SJCRH30 (cell line): ENCODE measurements around the gene LOC101059915.
"Not testable (repeated sequence)": the region's sequence is repeated elsewhere in the genome, so short reads cannot be mapped to it uniquely, and the experiment has no call there.

Experiments
- DNase-seq, 2 experiments: peaks; one replicate each; pipeline ENCODE4 v3.0.0-alpha.2; 2015 to 2020
- H3K27ac ChIP-seq: fragments of 250-450 bp; sonication (Bioruptor Pico); 2 replicates; pipeline ENCODE4 v1.5.1; 2020; ENCODE audit warnings: mild to moderate bottlenecking, moderate library complexity
- H3K27me3 ChIP-seq: fragments of 250-450 bp; sonication (Bioruptor Pico); 2 replicates; pipeline ENCODE4 v1.5.1; 2020; ENCODE audit warnings: mild to moderate bottlenecking, moderate library complexity
- H3K36me3 ChIP-seq: fragments of 250-450 bp; sonication (Bioruptor Pico); 2 replicates; pipeline ENCODE4 v1.5.1; 2020; ENCODE audit warnings: mild to moderate bottlenecking, moderate library complexity
- H3K4me1 ChIP-seq: fragments of 250-450 bp; sonication (Bioruptor Pico); 2 replicates; pipeline ENCODE4 v1.5.1; 2020; ENCODE audit warnings: mild to moderate bottlenecking, moderate library complexity
- H3K4me3 ChIP-seq: fragments of 250-450 bp; sonication (Bioruptor Pico); 2 replicates; pipeline ENCODE4 v1.5.1; 2020; ENCODE audit warnings: mild to moderate bottlenecking, moderate library complexity
- H3K9me3 ChIP-seq: fragments of 250-450 bp; sonication (Bioruptor Pico); replicated peaks from 2 replicates; pipeline ENCODE4 v1.5.1; 2020; ENCODE audit warnings: mild to moderate bottlenecking, moderate library complexity

The LOC101059915 gene

DNA sequence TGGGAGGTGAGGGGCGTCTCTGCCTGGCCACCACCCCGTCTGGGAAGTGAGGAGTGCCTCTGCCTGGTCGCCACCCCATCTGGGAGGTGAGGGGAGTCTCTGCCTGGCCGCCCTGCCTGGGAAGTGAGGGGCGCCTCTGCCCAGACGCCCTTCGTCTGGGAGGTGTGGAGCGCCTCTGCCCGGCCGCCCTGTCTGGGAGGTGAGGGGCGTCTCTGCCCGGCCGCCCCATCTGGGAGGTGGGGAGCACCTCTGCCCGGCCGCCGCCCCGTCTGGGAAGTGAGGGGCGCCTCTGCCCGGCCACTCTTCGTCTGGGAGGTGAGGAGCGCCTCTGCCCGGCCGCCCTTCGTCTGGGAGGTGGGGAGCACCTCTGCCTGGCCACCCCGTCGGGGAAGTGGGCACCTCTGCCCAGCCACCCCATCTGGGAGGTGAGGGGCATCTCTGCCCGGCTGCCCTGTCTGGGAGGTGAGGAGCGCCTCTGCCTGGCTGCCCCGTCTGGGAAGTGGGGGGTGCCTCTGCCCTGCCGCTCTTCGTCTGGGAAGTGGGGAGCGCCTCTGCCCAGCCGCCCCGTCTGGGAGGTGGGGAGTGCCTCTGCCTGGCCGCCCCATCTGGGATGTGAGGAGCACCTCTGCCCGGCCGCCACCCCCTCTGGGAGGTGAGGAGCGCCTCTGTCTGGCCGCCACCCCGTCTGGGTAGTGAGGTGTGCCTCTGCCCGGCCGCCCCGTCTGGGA is 8.9 kb downstream of the LOC101059915 start:
- not testable (repeated sequence) for H3K4me3 ChIP-seq, H3K4me1 ChIP-seq, H3K36me3 ChIP-seq, H3K9me3 ChIP-seq, H3K27ac ChIP-seq, DNase-seq, H3K27me3 ChIP-seq

- H3K9me3 ChIP-seq, H3K36me3 ChIP-seq, H3K4me1 ChIP-seq, DNase-seq, H3K4me3 ChIP-seq, H3K27ac ChIP-seq, H3K27me3 ChIP-seq: not testable (repeated sequence)
Measured at GRCh38 chrX:71677195-71677594, 9.8 kb downstream of the LOC101059915 start.

GRCh38 chrX:71679575-71680207 is 12.3 kb downstream of the LOC101059915 start:
- DNase-seq = no peak
- no peaks in the 10 kb centered on the region for H3K36me3 ChIP-seq
- H3K27ac ChIP-seq = no peak overlapping the region
- H3K4me3 ChIP-seq = no peak overlapping the region
- no peaks in the 10 kb centered on the region for H3K9me3 ChIP-seq
- H3K27me3 ChIP-seq = no peaks in the 10 kb centered on the region
- H3K4me1 ChIP-seq = no peaks in the 10 kb centered on the region

DNA sequence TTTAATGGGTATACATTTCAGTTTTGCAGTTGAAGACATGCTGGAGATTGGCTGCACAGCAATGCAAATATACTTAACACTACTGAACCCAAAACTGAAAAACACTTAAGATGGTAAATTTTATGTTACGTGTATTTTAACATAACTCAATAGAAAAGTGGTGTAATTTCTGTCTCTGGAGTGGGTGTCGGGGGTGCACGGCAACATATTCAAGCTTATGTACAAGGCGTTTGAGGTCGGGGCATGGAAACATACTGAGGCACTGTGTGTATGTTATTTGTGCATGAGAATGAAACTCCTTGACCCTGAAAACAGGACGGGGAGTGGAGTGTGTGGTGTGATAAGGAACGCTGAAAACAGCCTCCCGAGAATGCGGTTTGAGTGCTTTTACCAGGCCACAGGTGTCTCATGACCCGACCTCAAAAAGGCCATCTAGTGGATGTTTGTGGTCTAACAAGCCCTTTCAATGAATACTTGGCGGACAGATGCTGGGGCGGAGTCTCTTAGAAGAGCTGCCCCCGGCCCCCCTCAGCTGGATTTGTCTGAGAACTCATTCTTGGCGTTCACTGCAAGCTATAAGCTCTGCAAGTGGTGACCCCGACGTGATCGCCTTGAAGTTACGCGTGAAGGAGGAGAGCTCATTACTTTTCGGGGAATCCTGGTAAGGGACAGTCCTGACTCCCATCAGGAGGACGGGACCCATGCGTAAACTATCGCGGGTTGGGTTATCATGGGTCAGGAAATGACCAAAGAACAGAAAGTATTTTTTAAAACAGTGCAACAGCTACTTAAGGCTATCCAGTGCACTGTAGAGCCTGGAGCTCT is 29.5 kb downstream of the LOC101059915 start:
- not testable (repeated sequence) for H3K9me3 ChIP-seq, DNase-seq, H3K27me3 ChIP-seq, H3K36me3 ChIP-seq, H3K4me1 ChIP-seq, H3K4me3 ChIP-seq, H3K27ac ChIP-seq

- H3K9me3 ChIP-seq, H3K27ac ChIP-seq, DNase-seq, H3K27me3 ChIP-seq, H3K4me3 ChIP-seq, H3K36me3 ChIP-seq, H3K4me1 ChIP-seq: not testable (repeated sequence)
Measured at GRCh38 chrX:71697466-71698298, 30.3 kb downstream of the LOC101059915 start.

GRCh38 chrX:71698299-71699022 is 31.1 kb downstream of the LOC101059915 start:
- H3K4me3 ChIP-seq, H3K36me3 ChIP-seq, H3K27me3 ChIP-seq, DNase-seq, H3K27ac ChIP-seq, H3K9me3 ChIP-seq, H3K4me1 ChIP-seq: not testable (repeated sequence)

- not testable (repeated sequence) for H3K36me3 ChIP-seq, H3K27me3 ChIP-seq, H3K9me3 ChIP-seq, H3K4me1 ChIP-seq, H3K27ac ChIP-seq, DNase-seq, H3K4me3 ChIP-seq
Measured at GRCh38 chrX:71699023-71699344, 31.6 kb downstream of the LOC101059915 start.

GRCh38 chrX:71702853-71703252 is 35.5 kb downstream of the LOC101059915 start:
- not testable (repeated sequence) for H3K27me3 ChIP-seq

GRCh38 chrX:71714064-71714463 is 46.7 kb downstream of the LOC101059915 start:
- H3K27ac ChIP-seq, DNase-seq, H3K4me3 ChIP-seq, H3K27me3 ChIP-seq, H3K4me1 ChIP-seq, H3K36me3 ChIP-seq, H3K9me3 ChIP-seq: not testable (repeated sequence)

More at GRCh38 chrX:71702853-71703252, 35.5 kb downstream of the LOC101059915 start:
- not testable (repeated sequence) for H3K9me3 ChIP-seq, H3K4me1 ChIP-seq, DNase-seq, H3K36me3 ChIP-seq, H3K27ac ChIP-seq, H3K4me3 ChIP-seq

GRCh38 chrX:71715551-71715950 is 48.2 kb downstream of the LOC101059915 start:
- H3K4me3 ChIP-seq, H3K9me3 ChIP-seq, DNase-seq, H3K27ac ChIP-seq, H3K27me3 ChIP-seq, H3K4me1 ChIP-seq, H3K36me3 ChIP-seq: not testable (repeated sequence)

- DNase-seq, H3K4me1 ChIP-seq, H3K4me3 ChIP-seq: not testable (repeated sequence)
Measured at GRCh38 chrX:71716323-71716722, 49.0 kb downstream of the LOC101059915 start.

DNA sequence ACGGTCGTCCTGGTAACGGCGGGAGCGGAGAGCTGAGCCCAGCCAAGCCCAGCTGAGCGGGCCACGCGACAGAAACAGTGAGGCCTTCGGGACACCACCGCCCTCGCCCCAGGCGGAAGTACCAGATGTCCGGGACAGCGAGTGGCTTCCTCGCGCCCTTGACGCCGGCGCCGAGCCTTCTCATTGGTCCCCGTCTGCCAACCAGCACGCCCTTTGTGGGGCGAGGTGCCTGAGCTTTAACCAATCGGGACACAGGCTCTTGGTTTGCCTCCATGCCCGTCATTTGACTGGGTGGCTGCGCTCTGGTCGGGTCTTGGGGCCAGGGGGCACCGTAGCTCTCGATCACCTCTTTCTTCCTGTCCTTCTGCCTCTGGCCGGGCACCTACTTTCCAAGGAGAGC is 50.8 kb downstream of the LOC101059915 start, which contains the start of gene CXorf49:
TSS of gene CXorf49 (minus strand) at position 101 of the 400 bp plus-strand sequence. CDS start 134 bp downstream, outside the sequence.
- not testable (repeated sequence) for H3K4me1 ChIP-seq, H3K4me3 ChIP-seq, H3K9me3 ChIP-seq, H3K27ac ChIP-seq, H3K36me3 ChIP-seq, DNase-seq, H3K27me3 ChIP-seq

More at GRCh38 chrX:71716323-71716722, 49.0 kb downstream of the LOC101059915 start:
- not testable (repeated sequence) for H3K9me3 ChIP-seq, H3K36me3 ChIP-seq, H3K27ac ChIP-seq, H3K27me3 ChIP-seq

- not testable (repeated sequence) for H3K27me3 ChIP-seq, H3K36me3 ChIP-seq, H3K4me3 ChIP-seq, H3K27ac ChIP-seq, DNase-seq, H3K4me1 ChIP-seq, H3K9me3 ChIP-seq
Measured at GRCh38 chrX:71719195-71719594, 51.8 kb downstream of the LOC101059915 start.

DNA sequence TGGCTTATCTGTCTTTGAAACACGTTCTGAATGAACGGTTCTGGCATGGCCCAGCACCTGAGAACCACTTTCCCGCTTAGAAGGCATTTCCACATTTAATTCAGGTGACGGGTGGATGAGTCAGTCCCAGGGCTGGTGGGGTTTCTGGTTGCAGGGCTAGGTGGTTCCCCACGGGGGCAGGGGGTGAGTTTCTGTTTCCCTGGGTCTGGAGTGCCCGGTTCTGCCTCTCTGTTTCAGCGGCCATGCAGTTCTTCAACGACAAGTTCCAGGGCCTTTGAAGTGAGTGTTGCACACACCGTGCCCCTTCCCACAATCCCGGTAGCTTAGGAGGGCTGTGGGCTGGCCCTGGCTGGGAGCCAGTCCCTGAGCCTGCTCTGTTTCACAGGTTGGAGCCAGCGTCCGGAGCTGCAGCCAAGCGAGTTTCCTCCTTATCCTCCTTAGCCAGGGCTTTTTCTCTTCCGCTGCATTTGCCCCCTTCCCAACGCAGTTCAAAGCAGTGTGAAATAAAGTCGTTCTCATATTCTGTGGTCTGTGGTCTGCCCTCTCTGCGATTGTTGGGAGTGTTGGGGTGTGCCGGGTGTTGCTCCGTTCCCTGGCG is 53.0 kb downstream of the LOC101059915 start:
- not testable (repeated sequence) for H3K4me3 ChIP-seq, DNase-seq, H3K36me3 ChIP-seq, H3K4me1 ChIP-seq, H3K27ac ChIP-seq, H3K9me3 ChIP-seq, H3K27me3 ChIP-seq
